HL-60/S4 treated with phorbol 12-myristate 13-acetate at 8.2 ng/mL for 4 days and 3 days (cell line): ENCODE data around the gene C14orf119.

Experiments
- in situ Hi-C: fragments of 300-500 bp; cut with MboI; formaldehyde crosslinking; loops from 2 replicates; pipeline ENCODE4 v1.15.0; 2022; ENCODE audit warnings: low sequenced_read_pairs

The C14orf119 gene

GRCh38 chr14:23058654-23059504 is 36.4 kb upstream of the C14orf119 start:
- in situ Hi-C loops, result loop anchor here (10.0 kb wide), 1 partner anchor 64 kb away; no protein-coding TSS in a partner anchor

- in situ Hi-C loops, result no loop called here
Measured at GRCh38 chr14:23060536-23061260, 34.6 kb upstream of the C14orf119 start.

- in situ Hi-C loops, result no loop called here
Measured at GRCh38 chr14:23062002-23062401, 33.3 kb upstream of the C14orf119 start.

- in situ Hi-C loops, result no loop called here
Measured at GRCh38 chr14:23063601-23064000, 31.7 kb upstream of the C14orf119 start.

GRCh38 chr14:23066368-23066767 is 28.9 kb upstream of the C14orf119 start:
- in situ Hi-C loops, result no loop called here

- in situ Hi-C loops, result no loop called here
Measured at GRCh38 chr14:23066855-23067744, 28.2 kb upstream of the C14orf119 start.

GRCh38 chr14:23067847-23068788 is 27.2 kb upstream of the C14orf119 start:
- in situ Hi-C loops, result no loop called here

- in situ Hi-C loops, result no loop called here
Measured at GRCh38 chr14:23068789-23069412, 26.4 kb upstream of the C14orf119 start.

- in situ Hi-C loops, result no loop called here
Measured at GRCh38 chr14:23069413-23069806, 25.9 kb upstream of the C14orf119 start.

- in situ Hi-C loops, result no loop called here
Measured at GRCh38 chr14:23070262-23071129, 24.8 kb upstream of the C14orf119 start.

- in situ Hi-C loops, result no loop called here
Measured at GRCh38 chr14:23071244-23071920, 23.9 kb upstream of the C14orf119 start.

- in situ Hi-C loops, result no loop called here
Measured at GRCh38 chr14:23071921-23072539, 23.3 kb upstream of the C14orf119 start.

GRCh38 chr14:23074906-23075305 is 20.4 kb upstream of the C14orf119 start:
- in situ Hi-C loops, result no loop called here

- in situ Hi-C loops, result no loop called here
Measured at GRCh38 chr14:23076785-23077408, 18.4 kb upstream of the C14orf119 start.

GRCh38 chr14:23077962-23078361 is 17.3 kb upstream of the C14orf119 start:
- in situ Hi-C loops, result no loop called here

- in situ Hi-C loops, result no loop called here
Measured at GRCh38 chr14:23078692-23079116, 16.6 kb upstream of the C14orf119 start.

- in situ Hi-C loops, result no loop called here
Measured at GRCh38 chr14:23079716-23080115, 15.6 kb upstream of the C14orf119 start.
